ENCODE results near the gene SYNPO2. TPM values are rescaled to one million over a fixed set of nuclear protein-coding genes. Genes with fewer than 3 reads are reported as not detected.
"Not testable (repeated sequence)": the region's sequence is repeated elsewhere in the genome, so short reads cannot be mapped to it uniquely, and the experiment has no call there.

SYNPO2 gene
- total RNA-seq, 1 donor from 2014 or later: 0.16 TPM

- intact Hi-C loops (cut with micrococcal nuclease): no loop called here
- DNase-seq: no peak
- Mint-ChIP-seq H3K4me1 (no peaks in the 10 kb centered on the region), H3K27me3 (peaks cover 17% of the 10 kb centered on the region), H3K4me3 (no peak overlapping the region), H3K27ac (no peak overlapping the region), H3K9me3 (no peaks in the 10 kb centered on the region), H3K36me3 (ENCODE audit: low read depth) (no peaks in the 10 kb centered on the region)
Observed at GRCh38 chr4:119020158-119020557, 131.5 kb downstream of the SYNPO2 start.

- H3K9me3 Mint-ChIP-seq; H3K27me3 Mint-ChIP-seq; H3K4me1 Mint-ChIP-seq; intact Hi-C loops (cut with micrococcal nuclease); H3K4me3 Mint-ChIP-seq; H3K36me3 Mint-ChIP-seq (ENCODE audit: low read depth); H3K27ac Mint-ChIP-seq; DNase-seq: not testable (repeated sequence)
Observed at GRCh38 chr4:119022520-119022919, 133.9 kb downstream of the SYNPO2 start.

- intact Hi-C loops (cut with micrococcal nuclease): no loop called here
- Mint-ChIP-seq H3K4me3 (no peak overlapping the region), H3K4me1 (no peaks in the 10 kb centered on the region), H3K27me3 (peaks cover 5% of the 10 kb centered on the region), H3K9me3 (no peaks in the 10 kb centered on the region), H3K27ac (no peak overlapping the region), H3K36me3 (ENCODE audit: low read depth) (no peaks in the 10 kb centered on the region)
- no peak for DNase-seq
Observed at GRCh38 chr4:119024102-119024501, 135.4 kb downstream of the SYNPO2 start.

- Mint-ChIP-seq H3K4me3 (no peak overlapping the region), H3K27me3 (peaks cover 5% of the 10 kb centered on the region), H3K9me3 (no peaks in the 10 kb centered on the region), H3K36me3 (ENCODE audit: low read depth) (no peaks in the 10 kb centered on the region), H3K4me1 (no peaks in the 10 kb centered on the region), H3K27ac (no peak overlapping the region)
- DNase-seq: no peak
- intact Hi-C loops (cut with micrococcal nuclease): no loop called here
Observed at GRCh38 chr4:119025420-119025819, 136.8 kb downstream of the SYNPO2 start.

- Mint-ChIP-seq H3K27ac (no peak overlapping the region), H3K4me1 (no peaks in the 10 kb centered on the region), H3K9me3 (no peaks in the 10 kb centered on the region), H3K36me3 (ENCODE audit: low read depth) (no peaks in the 10 kb centered on the region), H3K4me3 (no peak overlapping the region), H3K27me3 (peaks cover 5% of the 10 kb centered on the region)
- intact Hi-C loops (cut with micrococcal nuclease): no loop called here
- no peak for DNase-seq
Observed at GRCh38 chr4:119025916-119026661, 137.4 kb downstream of the SYNPO2 start.

- Mint-ChIP-seq H3K27me3 (peaks cover 5% of the 10 kb centered on the region), H3K36me3 (ENCODE audit: low read depth) (no peaks in the 10 kb centered on the region), H3K4me1 (no peaks in the 10 kb centered on the region), H3K9me3 (no peaks in the 10 kb centered on the region), H3K4me3 (no peak overlapping the region), H3K27ac (no peak overlapping the region)
- intact Hi-C loops (cut with micrococcal nuclease): no loop called here
- DNase-seq: no peak
Observed at GRCh38 chr4:119026662-119027444, 138.2 kb downstream of the SYNPO2 start.

GRCh38 chr4:119027811-119028210 lies 139.2 kb downstream of the SYNPO2 start:
- H3K27me3 Mint-ChIP-seq: peaks cover 5% of the 10 kb centered on the region
- no peaks in the 10 kb centered on the region for H3K36me3 Mint-ChIP-seq (ENCODE audit: low read depth)
- H3K9me3 Mint-ChIP-seq: no peaks in the 10 kb centered on the region
- no peak overlapping the region for H3K27ac Mint-ChIP-seq
- DNase-seq: no peak
- H3K4me1 Mint-ChIP-seq: no peaks in the 10 kb centered on the region
- no peak overlapping the region for H3K4me3 Mint-ChIP-seq
- intact Hi-C loops (cut with micrococcal nuclease): no loop called here

- H3K9me3 Mint-ChIP-seq: no peaks in the 10 kb centered on the region
- H3K27ac Mint-ChIP-seq: no peak overlapping the region
- H3K27me3 Mint-ChIP-seq: peaks cover 7% of the 10 kb centered on the region
- H3K4me1 Mint-ChIP-seq: no peaks in the 10 kb centered on the region
- intact Hi-C loops (cut with micrococcal nuclease): no loop called here
- no peaks in the 10 kb centered on the region for H3K36me3 Mint-ChIP-seq (ENCODE audit: low read depth)
- no peak overlapping the region for H3K4me3 Mint-ChIP-seq
- no peak for DNase-seq
Observed at GRCh38 chr4:119028296-119028695, 139.6 kb downstream of the SYNPO2 start.

GRCh38 chr4:119029847-119030535 lies 141.3 kb downstream of the SYNPO2 start:
- DNase-seq: no peak
- no peak overlapping the region for H3K27ac Mint-ChIP-seq
- intact Hi-C loops (cut with micrococcal nuclease): no loop called here
- H3K36me3 Mint-ChIP-seq (ENCODE audit: low read depth): no peaks in the 10 kb centered on the region
- H3K4me3 Mint-ChIP-seq: no peak overlapping the region
- H3K9me3 Mint-ChIP-seq: no peaks in the 10 kb centered on the region
- peaks cover 7% of the 10 kb centered on the region for H3K27me3 Mint-ChIP-seq
- no peaks in the 10 kb centered on the region for H3K4me1 Mint-ChIP-seq

- H3K27me3 Mint-ChIP-seq: peaks cover 7% of the 10 kb centered on the region
- H3K27ac Mint-ChIP-seq: no peak overlapping the region
- DNase-seq: no peak
- H3K4me1 Mint-ChIP-seq: no peaks in the 10 kb centered on the region
- H3K9me3 Mint-ChIP-seq: no peaks in the 10 kb centered on the region
- H3K4me3 Mint-ChIP-seq: no peak overlapping the region
- intact Hi-C loops (cut with micrococcal nuclease): no loop called here
- H3K36me3 Mint-ChIP-seq (ENCODE audit: low read depth): no peaks in the 10 kb centered on the region
Observed at GRCh38 chr4:119030536-119030890, 141.9 kb downstream of the SYNPO2 start.

- H3K9me3 Mint-ChIP-seq: no peaks in the 10 kb centered on the region
- H3K4me3 Mint-ChIP-seq: no peak overlapping the region
- intact Hi-C loops (cut with micrococcal nuclease): no loop called here
- no peak for DNase-seq
- H3K27me3 Mint-ChIP-seq: peaks cover 7% of the 10 kb centered on the region
- no peaks in the 10 kb centered on the region for H3K4me1 Mint-ChIP-seq
- no peaks in the 10 kb centered on the region for H3K36me3 Mint-ChIP-seq (ENCODE audit: low read depth)
- no peak overlapping the region for H3K27ac Mint-ChIP-seq
Observed at GRCh38 chr4:119031218-119031617, 142.6 kb downstream of the SYNPO2 start.

GRCh38 chr4:119032921-119033685 lies 144.4 kb downstream of the SYNPO2 start:
- Mint-ChIP-seq H3K4me1 (peaks cover 1% of the 10 kb centered on the region), H3K36me3 (ENCODE audit: low read depth) (no peaks in the 10 kb centered on the region), H3K27me3 (peaks cover 5% of the 10 kb centered on the region), H3K4me3 (no peak overlapping the region), H3K27ac (no peak overlapping the region), H3K9me3 (no peaks in the 10 kb centered on the region)
- intact Hi-C loops (cut with micrococcal nuclease): no loop called here
- DNase-seq: no peak

- Mint-ChIP-seq H3K4me1 (peaks cover 5% of the 10 kb centered on the region), H3K9me3 (no peaks in the 10 kb centered on the region), H3K4me3 (no peak overlapping the region), H3K36me3 (ENCODE audit: low read depth) (no peaks in the 10 kb centered on the region), H3K27ac (no peak overlapping the region), H3K27me3 (peaks cover 5% of the 10 kb centered on the region)
- intact Hi-C loops (cut with micrococcal nuclease): no loop called here
- DNase-seq: no peak
Observed at GRCh38 chr4:119034276-119035008, 145.8 kb downstream of the SYNPO2 start.

Measured in activated CD4-positive, alpha-beta T cell treated with anti-CD3 and anti-CD28 coated beads, Interleukin-2, amount 10 ng/mL, durations not matched to agents 24 days and 14 days (primary cell).